NB4 (cell line): ENCODE measurements around the gene BMAL1.

ENCODE experiments used
- DNase-seq: peaks from one replicate; pipeline ENCODE4 v3.0.0; 2010; ENCODE audit warnings: low read depth
- H3K4me3 ChIP-seq: one replicate; pipeline ENCODE4 v1.5.1; 2011; ENCODE audit warnings: mild to moderate bottlenecking, low read depth, low read length, moderate library complexity
- MYC ChIP-seq: IDR thresholded peaks from 2 replicates; pipeline ENCODE4 v1.6.1; 2011; ENCODE audit warnings: low read depth, low read length
- POLR2A ChIP-seq: IDR thresholded peaks from 2 replicates; pipeline ENCODE4 v1.6.1; 2011; ENCODE audit warnings: mild to moderate bottlenecking; ENCODE audit not compliant: insufficient read length; ENCODE audit errors: extremely low read depth
- TF ChIP-seq, protein P1 (sequence below): IDR thresholded peaks from 2 replicates; pipeline ENCODE4 v1.6.1; 2011; ENCODE audit warnings: low read depth, low read length
- TF ChIP-seq, protein P2 (sequence below): IDR thresholded peaks from one replicate; pipeline ENCODE4 v1.5.1; 2012; ENCODE audit warnings: low read depth, low read length

The BMAL1 gene

DNA sequence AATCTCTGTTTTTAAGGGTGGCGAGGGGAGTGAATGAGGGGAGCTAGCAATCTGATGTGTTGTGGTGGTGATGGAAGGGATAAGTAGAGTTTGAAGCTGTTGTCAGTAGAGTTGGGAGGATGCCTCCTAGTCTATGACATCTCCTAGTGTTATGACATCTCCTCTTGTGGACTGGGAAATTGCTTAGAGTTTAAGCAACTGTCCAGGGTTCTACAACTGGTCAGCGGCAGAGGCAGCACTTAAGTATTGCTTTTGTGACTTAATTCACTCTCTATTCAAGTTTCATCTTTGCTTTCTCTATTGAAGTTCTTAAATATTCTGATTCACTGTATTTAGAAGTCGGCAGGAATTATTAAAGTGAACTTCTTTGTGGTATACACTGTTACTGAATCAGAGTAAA is 13.8 kb downstream of the BMAL1 start:
- DNase-seq, result no peak
- H3K4me3 ChIP-seq, result no peak overlapping the region
- TF ChIP-seq POLR2A, result no peak
- TF ChIP-seq, protein P1, sequence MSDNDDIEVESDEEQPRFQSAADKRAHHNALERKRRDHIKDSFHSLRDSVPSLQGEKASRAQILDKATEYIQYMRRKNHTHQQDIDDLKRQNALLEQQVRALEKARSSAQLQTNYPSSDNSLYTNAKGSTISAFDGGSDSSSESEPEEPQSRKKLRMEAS, result no peak
- TF ChIP-seq, protein P2, sequence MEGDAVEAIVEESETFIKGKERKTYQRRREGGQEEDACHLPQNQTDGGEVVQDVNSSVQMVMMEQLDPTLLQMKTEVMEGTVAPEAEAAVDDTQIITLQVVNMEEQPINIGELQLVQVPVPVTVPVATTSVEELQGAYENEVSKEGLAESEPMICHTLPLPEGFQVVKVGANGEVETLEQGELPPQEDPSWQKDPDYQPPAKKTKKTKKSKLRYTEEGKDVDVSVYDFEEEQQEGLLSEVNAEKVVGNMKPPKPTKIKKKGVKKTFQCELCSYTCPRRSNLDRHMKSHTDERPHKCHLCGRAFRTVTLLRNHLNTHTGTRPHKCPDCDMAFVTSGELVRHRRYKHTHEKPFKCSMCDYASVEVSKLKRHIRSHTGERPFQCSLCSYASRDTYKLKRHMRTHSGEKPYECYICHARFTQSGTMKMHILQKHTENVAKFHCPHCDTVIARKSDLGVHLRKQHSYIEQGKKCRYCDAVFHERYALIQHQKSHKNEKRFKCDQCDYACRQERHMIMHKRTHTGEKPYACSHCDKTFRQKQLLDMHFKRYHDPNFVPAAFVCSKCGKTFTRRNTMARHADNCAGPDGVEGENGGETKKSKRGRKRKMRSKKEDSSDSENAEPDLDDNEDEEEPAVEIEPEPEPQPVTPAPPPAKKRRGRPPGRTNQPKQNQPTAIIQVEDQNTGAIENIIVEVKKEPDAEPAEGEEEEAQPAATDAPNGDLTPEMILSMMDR, result no peak
- TF ChIP-seq MYC, result no peak

DNA sequence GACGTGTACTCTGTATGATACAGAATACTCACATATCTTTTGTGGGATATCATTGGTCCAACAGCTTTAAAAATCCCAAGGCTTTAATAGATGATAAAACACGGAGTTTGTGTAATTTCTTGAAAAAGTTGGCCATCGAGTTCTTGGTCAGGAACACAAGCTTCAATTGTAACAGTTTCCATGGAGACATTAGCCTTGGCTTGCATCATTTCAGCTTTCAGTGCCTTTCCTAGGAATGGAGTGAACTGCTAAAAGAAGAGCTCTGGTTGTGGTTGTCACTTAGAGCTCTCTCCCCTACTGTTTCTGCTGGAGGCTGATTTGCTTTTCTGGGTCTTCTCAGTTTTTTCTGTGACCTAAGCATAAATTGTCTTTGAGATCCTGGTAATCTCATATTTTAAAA is 14.2 kb downstream of the BMAL1 start:
- no peak overlapping the region for H3K4me3 ChIP-seq
- TF ChIP-seq, protein P1, result no peak
- TF ChIP-seq, protein P2, result no peak
- TF ChIP-seq POLR2A, result no peak
- TF ChIP-seq MYC, result no peak
- no peak for DNase-seq

DNA sequence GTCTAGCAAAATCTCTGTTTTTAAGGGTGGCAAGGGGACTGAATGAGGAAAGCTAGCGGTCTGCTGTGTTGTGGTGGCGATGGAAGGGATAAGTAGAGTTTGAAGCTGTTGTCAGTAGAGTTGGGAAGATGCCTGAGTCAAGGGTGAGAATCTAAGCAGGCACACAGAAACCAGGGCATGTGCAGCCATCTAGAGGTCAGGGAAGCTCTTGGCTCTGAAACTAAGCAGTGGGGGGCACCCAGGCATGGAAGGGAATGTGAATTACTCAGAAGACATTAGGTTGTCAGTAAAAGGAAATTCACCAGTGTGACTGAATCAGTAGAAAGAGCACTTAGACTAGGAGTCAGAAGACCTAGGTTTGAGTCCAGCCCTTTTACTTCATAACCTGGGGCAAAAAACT is 15.4 kb downstream of the BMAL1 start:
- TF ChIP-seq, protein P1, result no peak
- TF ChIP-seq, protein P2, result no peak
- no peak for TF ChIP-seq POLR2A
- no peak for TF ChIP-seq MYC
- no peak overlapping the region for H3K4me3 ChIP-seq
- no peak for DNase-seq

DNA sequence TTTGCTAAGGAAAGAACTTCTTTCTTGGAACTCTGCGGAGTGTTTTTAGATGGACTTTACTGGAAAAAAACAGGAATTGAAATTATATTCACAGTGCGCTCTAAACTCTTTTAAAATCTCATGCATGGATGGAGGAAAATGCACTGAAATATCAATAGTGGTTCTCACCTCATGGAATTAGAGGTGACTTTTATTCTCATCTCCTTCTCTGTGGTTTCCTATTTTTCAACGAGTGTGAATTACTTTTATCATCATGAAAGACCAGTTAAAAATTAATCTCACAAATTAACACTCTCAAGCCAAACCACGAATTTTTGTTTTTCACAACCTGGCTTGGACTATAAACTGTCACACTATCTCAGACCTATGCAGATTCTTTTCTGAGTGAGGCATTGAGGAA is 16.6 kb downstream of the BMAL1 start:
- no peak overlapping the region for H3K4me3 ChIP-seq
- TF ChIP-seq, protein P1, result no peak
- TF ChIP-seq, protein P2, result no peak
- TF ChIP-seq MYC (no peak), POLR2A (no peak)
- DNase-seq, result no peak

DNA sequence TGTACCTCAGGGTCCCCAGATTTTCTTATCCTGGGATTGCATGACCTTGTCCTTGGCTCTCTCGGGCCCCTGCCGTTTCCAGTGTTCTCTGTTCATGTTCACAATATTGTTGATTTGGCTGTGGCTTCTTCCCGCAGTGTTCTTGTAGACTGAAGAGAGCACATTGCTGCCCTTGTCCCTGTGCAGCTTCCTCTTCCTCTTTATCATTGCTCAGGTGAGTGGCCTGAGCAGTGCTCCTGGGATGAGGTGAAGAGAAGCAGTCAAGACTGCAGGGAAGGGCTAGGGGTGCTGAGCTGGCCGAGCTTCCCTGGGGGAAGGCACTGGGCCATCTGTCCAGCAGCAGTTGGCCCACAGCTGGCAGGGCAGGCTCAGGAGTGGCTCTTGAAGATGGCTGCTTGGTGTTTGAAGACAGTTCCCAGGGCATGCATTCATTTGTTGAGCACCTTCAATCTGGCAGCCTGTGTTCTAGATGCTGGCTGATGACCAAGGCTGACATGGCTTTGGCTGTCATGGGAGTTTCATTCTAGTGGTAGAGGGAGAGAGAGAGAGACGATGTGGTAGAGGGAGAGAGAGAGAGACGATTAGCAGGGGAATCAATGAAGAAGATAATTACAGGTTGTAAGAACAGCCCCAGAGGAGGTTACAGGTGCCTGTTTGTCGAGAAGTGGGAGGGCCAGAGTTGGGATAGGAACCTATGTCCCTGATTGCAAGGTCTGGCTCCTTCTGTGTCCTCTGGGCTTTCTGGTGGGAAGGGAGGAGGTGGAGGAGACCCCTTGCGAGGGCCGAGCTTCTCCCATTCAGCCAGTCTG is 17.4 kb downstream of the BMAL1 start:
- H3K4me3 ChIP-seq, result no peak overlapping the region
- no peak for DNase-seq
- no peak for TF ChIP-seq POLR2A

DNA sequence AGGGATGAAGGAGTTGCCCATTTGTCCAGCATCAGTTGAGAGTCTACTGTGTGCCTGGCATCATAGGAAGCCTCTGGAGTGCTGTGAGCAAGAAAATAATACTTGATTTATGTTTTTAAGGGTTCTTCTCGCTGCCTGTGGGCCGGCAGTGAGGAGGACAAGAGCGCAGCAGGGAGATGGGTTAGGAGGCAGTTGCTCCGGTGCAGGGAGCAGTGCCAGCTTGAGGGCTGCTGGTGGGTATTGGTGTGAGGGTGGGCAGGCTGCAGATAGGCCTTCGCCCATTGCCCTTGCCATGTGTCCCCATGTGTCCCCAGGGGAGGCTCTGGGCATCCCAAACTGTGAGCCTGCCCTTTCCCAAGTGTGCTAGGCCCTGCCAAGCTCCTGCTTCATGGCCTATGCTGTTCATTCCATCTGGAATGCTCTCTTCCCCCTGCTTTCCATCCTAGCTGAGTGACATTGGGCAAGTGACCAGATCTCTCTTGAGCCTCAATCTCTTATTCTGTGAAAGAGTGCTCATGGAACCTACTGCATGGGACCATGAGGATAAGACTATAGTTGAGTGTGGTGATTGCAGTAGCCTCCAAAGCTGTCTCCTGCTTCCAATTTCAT is 19.8 kb downstream of the BMAL1 start:
- no peak overlapping the region for H3K4me3 ChIP-seq
- DNase-seq, result no peak
- TF ChIP-seq, protein P1, result no peak
- no peak for TF ChIP-seq MYC
- no peak for TF ChIP-seq POLR2A
- TF ChIP-seq, protein P2, result no peak
